ENCODE results near the gene SMARCD3. TPM values are rescaled to one million over a fixed set of nuclear protein-coding genes. Genes with fewer than 3 reads are reported as not detected.
A peak's percentile ranks its signal among the peaks of the same experiment; 100 is the strongest.

Gene SMARCD3
- total RNA-seq, 1 experiment from 2014 or later: 27.8 TPM

DNA sequence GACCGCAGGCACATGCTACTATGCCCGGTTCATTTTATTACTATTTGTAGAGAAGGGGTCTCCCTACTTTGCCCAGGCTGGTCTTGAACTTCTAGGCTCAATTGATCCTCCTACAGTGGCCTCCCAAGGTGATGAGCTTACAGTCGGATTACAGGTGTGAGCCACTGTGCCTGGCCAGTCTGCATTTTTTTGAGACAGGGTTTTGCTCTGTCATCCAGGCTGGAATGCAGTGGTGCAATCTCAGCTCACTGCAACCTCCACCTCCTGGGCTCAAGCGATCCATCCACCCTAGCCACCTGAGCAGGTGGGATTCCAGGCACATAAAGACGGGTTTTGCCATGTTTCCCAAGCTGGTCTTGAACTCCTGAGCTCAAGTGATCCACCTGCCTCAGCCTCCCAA, 35.9 kb downstream of the SMARCD3 start:
- POLR2A ChIA-PET: no interaction called here
- BruUV-seq (replicated peaks): TSS peak; percentile 31
- in situ Hi-C loops (cut with HindIII; ENCODE audit: low pct_unique_long_range_greater_than_20kb, low sequenced_read_pairs): no loop called here

DNA sequence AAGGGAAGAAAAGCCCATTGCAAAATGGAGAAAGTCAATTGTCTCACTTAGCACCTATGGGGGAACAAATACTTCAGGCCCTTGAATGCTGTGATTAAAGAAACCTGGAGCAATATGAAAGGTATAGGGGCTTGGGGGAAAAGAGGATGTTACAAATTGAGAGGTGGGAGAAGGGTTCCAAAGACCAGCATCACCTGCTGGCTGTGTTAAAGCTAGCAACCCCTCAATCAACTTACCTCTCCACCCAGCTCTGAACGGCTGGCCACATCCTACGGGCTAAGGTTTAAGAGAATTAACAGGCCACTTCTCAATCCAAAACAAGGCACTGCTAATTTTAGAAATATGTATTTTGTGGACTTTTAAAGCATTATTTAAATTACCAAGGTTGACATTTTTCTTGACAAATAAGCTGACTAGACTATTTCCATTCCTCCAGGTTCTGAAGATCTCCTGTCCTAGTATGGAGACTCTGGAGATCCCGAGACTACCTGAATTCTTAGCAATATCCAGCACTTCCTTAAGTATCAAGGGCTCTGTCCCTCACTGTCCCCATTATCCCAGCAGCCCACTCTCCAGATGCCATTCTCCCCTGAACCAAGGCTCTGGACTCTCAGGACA, 37.2 kb downstream of the SMARCD3 start:
- no TSS peak for BruUV-seq (replicated peaks)
- no peaks in the 10 kb centered on the region for H3K9me3 ChIP-seq (ENCODE audit: control insufficient read depth, insufficient read depth, low read depth, low read length)
- H3K4me1 ChIP-seq (ENCODE audit: control insufficient read depth, insufficient read depth, low read length): no peaks in the 10 kb centered on the region
- ChIA-PET CTCF (interaction anchor here (0.5 to 0.7 kb wide), 2 partner anchors 35 to 457 kb away, joined by 3 to 4 read pairs; no protein-coding TSS in a partner anchor), POLR2A (no interaction called here)
- ATAC-seq: no peak
- no peak overlapping the region for H3K27ac ChIP-seq (ENCODE audit: low read length)
- no peak for DNase-seq (ENCODE audit: low read depth, low spot score)
- TF ChIP-seq, protein P1, sequence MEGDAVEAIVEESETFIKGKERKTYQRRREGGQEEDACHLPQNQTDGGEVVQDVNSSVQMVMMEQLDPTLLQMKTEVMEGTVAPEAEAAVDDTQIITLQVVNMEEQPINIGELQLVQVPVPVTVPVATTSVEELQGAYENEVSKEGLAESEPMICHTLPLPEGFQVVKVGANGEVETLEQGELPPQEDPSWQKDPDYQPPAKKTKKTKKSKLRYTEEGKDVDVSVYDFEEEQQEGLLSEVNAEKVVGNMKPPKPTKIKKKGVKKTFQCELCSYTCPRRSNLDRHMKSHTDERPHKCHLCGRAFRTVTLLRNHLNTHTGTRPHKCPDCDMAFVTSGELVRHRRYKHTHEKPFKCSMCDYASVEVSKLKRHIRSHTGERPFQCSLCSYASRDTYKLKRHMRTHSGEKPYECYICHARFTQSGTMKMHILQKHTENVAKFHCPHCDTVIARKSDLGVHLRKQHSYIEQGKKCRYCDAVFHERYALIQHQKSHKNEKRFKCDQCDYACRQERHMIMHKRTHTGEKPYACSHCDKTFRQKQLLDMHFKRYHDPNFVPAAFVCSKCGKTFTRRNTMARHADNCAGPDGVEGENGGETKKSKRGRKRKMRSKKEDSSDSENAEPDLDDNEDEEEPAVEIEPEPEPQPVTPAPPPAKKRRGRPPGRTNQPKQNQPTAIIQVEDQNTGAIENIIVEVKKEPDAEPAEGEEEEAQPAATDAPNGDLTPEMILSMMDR (IDR thresholded peaks at IDR 0.05): no peak
- TF ChIP-seq, protein P2, sequence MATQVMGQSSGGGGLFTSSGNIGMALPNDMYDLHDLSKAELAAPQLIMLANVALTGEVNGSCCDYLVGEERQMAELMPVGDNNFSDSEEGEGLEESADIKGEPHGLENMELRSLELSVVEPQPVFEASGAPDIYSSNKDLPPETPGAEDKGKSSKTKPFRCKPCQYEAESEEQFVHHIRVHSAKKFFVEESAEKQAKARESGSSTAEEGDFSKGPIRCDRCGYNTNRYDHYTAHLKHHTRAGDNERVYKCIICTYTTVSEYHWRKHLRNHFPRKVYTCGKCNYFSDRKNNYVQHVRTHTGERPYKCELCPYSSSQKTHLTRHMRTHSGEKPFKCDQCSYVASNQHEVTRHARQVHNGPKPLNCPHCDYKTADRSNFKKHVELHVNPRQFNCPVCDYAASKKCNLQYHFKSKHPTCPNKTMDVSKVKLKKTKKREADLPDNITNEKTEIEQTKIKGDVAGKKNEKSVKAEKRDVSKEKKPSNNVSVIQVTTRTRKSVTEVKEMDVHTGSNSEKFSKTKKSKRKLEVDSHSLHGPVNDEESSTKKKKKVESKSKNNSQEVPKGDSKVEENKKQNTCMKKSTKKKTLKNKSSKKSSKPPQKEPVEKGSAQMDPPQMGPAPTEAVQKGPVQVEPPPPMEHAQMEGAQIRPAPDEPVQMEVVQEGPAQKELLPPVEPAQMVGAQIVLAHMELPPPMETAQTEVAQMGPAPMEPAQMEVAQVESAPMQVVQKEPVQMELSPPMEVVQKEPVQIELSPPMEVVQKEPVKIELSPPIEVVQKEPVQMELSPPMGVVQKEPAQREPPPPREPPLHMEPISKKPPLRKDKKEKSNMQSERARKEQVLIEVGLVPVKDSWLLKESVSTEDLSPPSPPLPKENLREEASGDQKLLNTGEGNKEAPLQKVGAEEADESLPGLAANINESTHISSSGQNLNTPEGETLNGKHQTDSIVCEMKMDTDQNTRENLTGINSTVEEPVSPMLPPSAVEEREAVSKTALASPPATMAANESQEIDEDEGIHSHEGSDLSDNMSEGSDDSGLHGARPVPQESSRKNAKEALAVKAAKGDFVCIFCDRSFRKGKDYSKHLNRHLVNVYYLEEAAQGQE (IDR thresholded peaks at IDR 0.05; ENCODE audit: insufficient read depth in 1 of 2, low read depth in 2 of 2, low read length in 1 of 2): no peak
- TF ChIP-seq TCF7L2 (IDR thresholded peaks at IDR 0.05; ENCODE audit: low read depth, low read length) (no peak), POLR2AphosphoS5 (IDR thresholded peaks at IDR 0.05; ENCODE audit: low read depth, low read length) (no peak), SIN3A (IDR thresholded peaks at IDR 0.05; ENCODE audit: borderline replicate concordance, insufficient read depth, low read depth, low read length) (no peak)
- in situ Hi-C loops (cut with HindIII; ENCODE audit: low pct_unique_long_range_greater_than_20kb, low sequenced_read_pairs): no loop called here
- no peaks in the 10 kb centered on the region for H3K27me3 ChIP-seq (ENCODE audit: control insufficient read depth, insufficient read depth, low read length)
- intact Hi-C loops (cut with micrococcal nuclease; ENCODE audit: unreplicated experiment): no loop called here
- H3K4me3 ChIP-seq (ENCODE audit: low read depth in 2 of 2, low read length in 2 of 2): no peak overlapping the region
- peaks cover 17% of the 10 kb centered on the region for H3K36me3 ChIP-seq (ENCODE audit: control insufficient read depth, insufficient read depth, low read length)

More for the DNA sequence above, 35.9 kb downstream of the SMARCD3 start:
- Histone ChIP-seq H3K4me3 (ENCODE audit: low read depth in 2 of 2, low read length in 2 of 2) (no peak overlapping the region), H3K27ac (ENCODE audit: low read length) (no peak overlapping the region), H3K27me3 (ENCODE audit: control insufficient read depth, insufficient read depth, low read length) (no peaks in the 10 kb centered on the region), H3K9me3 (ENCODE audit: control insufficient read depth, insufficient read depth, low read depth, low read length) (no peaks in the 10 kb centered on the region), H3K4me1 (ENCODE audit: control insufficient read depth, insufficient read depth, low read length) (no peaks in the 10 kb centered on the region), H3K36me3 (ENCODE audit: control insufficient read depth, insufficient read depth, low read length) (peaks cover 24% of the 10 kb centered on the region)
- intact Hi-C loops (cut with micrococcal nuclease; ENCODE audit: unreplicated experiment): no loop called here
- ATAC-seq: no peak
- DNase-seq (ENCODE audit: low read depth, low spot score): no peak
- CTCF ChIA-PET: no interaction called here
- TF ChIP-seq TCF7L2 (IDR thresholded peaks at IDR 0.05; ENCODE audit: low read depth, low read length): no peak
- TF ChIP-seq, protein P1 (IDR thresholded peaks at IDR 0.05): no peak
- no peak for TF ChIP-seq POLR2AphosphoS5 (IDR thresholded peaks at IDR 0.05; ENCODE audit: low read depth, low read length)
- TF ChIP-seq, protein P2 (IDR thresholded peaks at IDR 0.05; ENCODE audit: insufficient read depth in 1 of 2, low read depth in 2 of 2, low read length in 1 of 2): no peak
- TF ChIP-seq SIN3A (IDR thresholded peaks at IDR 0.05; ENCODE audit: borderline replicate concordance, insufficient read depth, low read depth, low read length): no peak

Measured in Panc1 (cell line).